Breast epithelium (tissue), 3 donors: Measurements from ENCODE around the gene SUSD6.

Experiments
- POLR2A ChIP-seq: fragments of 450-650 bp; IDR thresholded peaks from one replicate; pipeline ENCODE4 v1.6.1; 2016; ENCODE audit warnings: antibody characterized with exemption, mild to moderate bottlenecking, moderate library complexity
- POLR2AphosphoS5 ChIP-seq, 3 donors: sonication (generic); formaldehyde crosslinking; IDR thresholded peaks; one replicate each; pipeline ENCODE4 v1.6.1; 2017; ENCODE audit warnings: antibody characterized with exemption in 3 of 3
- TF ChIP-seq, protein P1 (sequence below), 3 donors: fragments of 450-650 bp; IDR thresholded peaks; one replicate each; pipeline ENCODE4 v1.5.1; 2016 to 2017; ENCODE audit warnings: antibody characterized with exemption in 3 of 3, mild to moderate bottlenecking in 3 of 3, moderate library complexity in 3 of 3

DNA sequence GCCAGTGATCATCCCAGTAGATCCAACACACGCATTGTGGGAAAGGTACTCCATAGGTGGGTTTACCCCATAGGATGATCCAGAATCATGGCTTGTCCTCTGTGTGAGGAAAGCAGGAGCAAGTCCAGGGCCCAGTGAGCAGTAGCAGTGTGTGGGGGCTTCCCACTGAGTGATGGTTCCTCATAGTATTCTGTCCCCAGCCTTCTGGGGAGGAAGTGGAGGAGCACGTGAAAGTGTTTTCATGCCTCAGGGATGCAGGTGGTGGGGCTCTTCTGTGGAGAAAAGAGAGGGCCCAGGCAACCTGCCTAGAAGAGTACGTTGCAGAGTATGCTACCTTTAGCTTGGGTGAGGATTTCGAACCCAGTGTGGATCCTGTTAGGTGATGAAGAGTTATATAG is 56.5 kb downstream of the SUSD6 start:
- TF ChIP-seq, protein P1, sequence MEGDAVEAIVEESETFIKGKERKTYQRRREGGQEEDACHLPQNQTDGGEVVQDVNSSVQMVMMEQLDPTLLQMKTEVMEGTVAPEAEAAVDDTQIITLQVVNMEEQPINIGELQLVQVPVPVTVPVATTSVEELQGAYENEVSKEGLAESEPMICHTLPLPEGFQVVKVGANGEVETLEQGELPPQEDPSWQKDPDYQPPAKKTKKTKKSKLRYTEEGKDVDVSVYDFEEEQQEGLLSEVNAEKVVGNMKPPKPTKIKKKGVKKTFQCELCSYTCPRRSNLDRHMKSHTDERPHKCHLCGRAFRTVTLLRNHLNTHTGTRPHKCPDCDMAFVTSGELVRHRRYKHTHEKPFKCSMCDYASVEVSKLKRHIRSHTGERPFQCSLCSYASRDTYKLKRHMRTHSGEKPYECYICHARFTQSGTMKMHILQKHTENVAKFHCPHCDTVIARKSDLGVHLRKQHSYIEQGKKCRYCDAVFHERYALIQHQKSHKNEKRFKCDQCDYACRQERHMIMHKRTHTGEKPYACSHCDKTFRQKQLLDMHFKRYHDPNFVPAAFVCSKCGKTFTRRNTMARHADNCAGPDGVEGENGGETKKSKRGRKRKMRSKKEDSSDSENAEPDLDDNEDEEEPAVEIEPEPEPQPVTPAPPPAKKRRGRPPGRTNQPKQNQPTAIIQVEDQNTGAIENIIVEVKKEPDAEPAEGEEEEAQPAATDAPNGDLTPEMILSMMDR (IDR thresholded peaks at IDR 0.05) = no peak
- TF ChIP-seq POLR2A (no peak), POLR2AphosphoS5 (IDR thresholded peaks at IDR 0.05) (no peak)
